Brain microvascular endothelial cell (primary cell): Measurements from ENCODE around the gene FA2H.
A peak's percentile ranks its signal among the peaks of the same experiment; 100 is the strongest.
"Not testable (repeated sequence)": the region's sequence is repeated elsewhere in the genome, so short reads cannot be mapped to it uniquely, and the experiment has no call there.

Experiments
- DNase-seq: peaks from one replicate; pipeline ENCODE4 v3.0.0-alpha.2; 2020
- H3K27ac ChIP-seq: fragments of 250-450 bp; sonication (Bioruptor Pico); 2 replicates; pipeline ENCODE4 v1.5.1; 2020; ENCODE audit warnings: mild to moderate bottlenecking, moderate library complexity
- H3K27me3 ChIP-seq: fragments of 250-450 bp; sonication (Bioruptor Pico); replicated peaks from 2 replicates; pipeline ENCODE4 v1.5.1; 2020; ENCODE audit warnings: mild to moderate bottlenecking
- H3K36me3 ChIP-seq: fragments of 250-450 bp; sonication (Bioruptor Pico); replicated peaks from 2 replicates; pipeline ENCODE4 v1.5.1; 2020; ENCODE audit warnings: mild to moderate bottlenecking
- H3K4me3 ChIP-seq: 2 replicates; pipeline ENCODE4 v1.5.1; 2011; ENCODE audit warnings: low read depth, mild to moderate bottlenecking, control low read depth, low read length, moderate library complexity
- CTCF ChIP-seq: IDR thresholded peaks from 2 replicates; pipeline ENCODE4 v1.5.1; 2011; ENCODE audit warnings: low read depth, mild to moderate bottlenecking, moderate library complexity, low read length, control low read depth, inconsistent platforms; ENCODE audit errors: missing control alignments
- in situ Hi-C: cut with HindIII; loops from 2 replicates; pipeline ENCODE4 v1.10.0; 2017; ENCODE audit warnings: low sequenced_read_pairs, low pct_ligation_motif_present

The FA2H gene

GRCh38 chr16:74766729-74767128 is 7.9 kb downstream of the FA2H start:
- H3K27me3 ChIP-seq: no peaks in the 10 kb centered on the region
- TF ChIP-seq CTCF: peak; percentile 18

GRCh38 chr16:74764184-74764583 is 10.4 kb downstream of the FA2H start:
- H3K27ac ChIP-seq, H3K27me3 ChIP-seq, H3K36me3 ChIP-seq, H3K4me3 ChIP-seq, in situ Hi-C loops, DNase-seq: not testable (repeated sequence)

More at GRCh38 chr16:74766729-74767128, 7.9 kb downstream of the FA2H start:
- Histone ChIP-seq H3K36me3 (no peaks in the 10 kb centered on the region), H3K4me3 (no peak overlapping the region), H3K27ac (no peak overlapping the region)
- DNase-seq: no peak
- in situ Hi-C loops: no loop called here

GRCh38 chr16:74761665-74762064 is 13.0 kb downstream of the FA2H start:
- in situ Hi-C loops: no loop called here
- no peak overlapping the region for H3K27ac ChIP-seq
- no peaks in the 10 kb centered on the region for H3K36me3 ChIP-seq
- TF ChIP-seq CTCF: no peak
- no peaks in the 10 kb centered on the region for H3K27me3 ChIP-seq
- DNase-seq: no peak
- no peak overlapping the region for H3K4me3 ChIP-seq

GRCh38 chr16:74760007-74760767 is 14.4 kb downstream of the FA2H start:
- in situ Hi-C loops: no loop called here
- no peak overlapping the region for H3K27ac ChIP-seq
- H3K27me3 ChIP-seq: no peaks in the 10 kb centered on the region
- no peak overlapping the region for H3K4me3 ChIP-seq
- no peak for TF ChIP-seq CTCF
- H3K36me3 ChIP-seq: no peaks in the 10 kb centered on the region
- DNase-seq: peak; percentile 61

- no peak overlapping the region for H3K4me3 ChIP-seq
- TF ChIP-seq CTCF: no peak
- no peak overlapping the region for H3K27ac ChIP-seq
- no peaks in the 10 kb centered on the region for H3K27me3 ChIP-seq
- no peaks in the 10 kb centered on the region for H3K36me3 ChIP-seq
- in situ Hi-C loops: no loop called here
- no peak for DNase-seq
Measured at GRCh38 chr16:74759564-74759963, 15.1 kb downstream of the FA2H start.

GRCh38 chr16:74758801-74759200 is 15.8 kb downstream of the FA2H start:
- no peak for DNase-seq
- Histone ChIP-seq H3K36me3 (no peaks in the 10 kb centered on the region), H3K27me3 (no peaks in the 10 kb centered on the region), H3K4me3 (no peak overlapping the region), H3K27ac (no peak overlapping the region)
- no peak for TF ChIP-seq CTCF
- in situ Hi-C loops: no loop called here
